HL-60 (cell line): Measurements from ENCODE around the gene TOX3.

Experiments used
- CTCF ChIP-seq: IDR thresholded peaks from one replicate; pipeline ENCODE4 v1.5.1; 2011; ENCODE audit warnings: low read length, control low read depth, inconsistent platforms; ENCODE audit not compliant: insufficient read depth
- GABPA ChIP-seq: IDR thresholded peaks from 2 replicates; pipeline ENCODE4 v1.6.1; 2012; ENCODE audit warnings: low read depth
- POLR2AphosphoS5 ChIP-seq: IDR thresholded peaks from 2 replicates; pipeline ENCODE4 v1.6.1; 2012; ENCODE audit warnings: low read depth

GRCh38 chr16:52567193-52567592, 20.2 kb upstream of the TOX3 start:
- TF ChIP-seq CTCF (no peak), POLR2AphosphoS5 (no peak), GABPA (no peak)
